A549 (cell line): Measurements from ENCODE around the gene LTF. TPM values are rescaled to one million over a fixed set of nuclear protein-coding genes. Genes with fewer than 3 reads are reported as not detected.

ENCODE experiments used
- ATAC-seq, 2 experiments: fragments of 200-7000 bp in 1 of 2; fragments of >200 bp in 1 of 2; cut with Nextera tagmentation in 1 of 2; cut with Tn5 transposase in 1 of 2; 3 replicates each; pipeline versions ENCODE4 v1.8.0 to v1.9.1; 2018 to 2020; ENCODE audit warnings: mild to moderate bottlenecking in 1 of 2, moderate library complexity in 1 of 2
- CTCF ChIA-PET: fragments of 300-600 bp; sonication (Branson Sonifier 250); formaldehyde crosslinking; extraction: SDS; loops from one replicate; lab custom pipeline; 2021; ENCODE audit warnings: antibody characterized with exemption, inconsistent platforms; lab: Yijun Ruan, JAX
- POLR2A ChIA-PET: fragments of 350-600 bp; formaldehyde crosslinking; extraction: SDS; loops from one replicate; lab custom pipeline; 2021; ENCODE audit warnings: antibody characterized with exemption, inconsistent platforms; lab: Yijun Ruan, JAX
- DNase-seq, 2 experiments: peaks; one replicate each; pipeline versions ENCODE4 v3.0.0 to v3.0.0-alpha.2; 2011 to 2016; ENCODE audit warnings: low read depth in 1 of 2, low spot score in 1 of 2
- FAIRE-seq: peaks from 2 replicates; lab custom pipeline; 2011; peaks lifted over from hg19 to GRCh38; lab: Jason Lieb, UNC
- H3K27ac ChIP-seq, 2 experiments: fragments of >200 bp; sonication (Bioruptor Twin); formaldehyde crosslinking; 3 replicates each; pipeline ENCODE4 v1.5.1; 2016 to 2017
- H3K4me1 ChIP-seq: fragments of >200 bp; sonication (Bioruptor Twin); formaldehyde crosslinking; 3 replicates; pipeline ENCODE4 v1.6.1; 2016
- H3K4me2 ChIP-seq: fragments of >200 bp; sonication (Bioruptor Twin); formaldehyde crosslinking; 3 replicates; pipeline ENCODE4 v1.6.1; 2016
- H3K4me3 ChIP-seq: fragments of >200 bp; sonication (Bioruptor Twin); formaldehyde crosslinking; 3 replicates; pipeline ENCODE4 v1.5.1; 2016
- H3K9me3 ChIP-seq: fragments of >200 bp; sonication (Bioruptor Twin); formaldehyde crosslinking; 3 replicates; pipeline ENCODE4 v1.6.1; 2016
- ATOH8 ChIP-seq: fragments of 250-450 bp; sonication (Bioruptor Pico); IDR thresholded peaks from 2 replicates; pipeline ENCODE4 v1.5.0; 2020; ENCODE audit warnings: low read depth, mild to moderate bottlenecking, moderate library complexity
- CEBPB ChIP-seq, 2 experiments: fragments of >200 bp in 1 of 2; sonication (Bioruptor Twin) in 1 of 2; formaldehyde crosslinking in 1 of 2; IDR thresholded peaks; 2 replicates each; pipeline ENCODE4 v1.6.1; 2012 to 2016
- CHD2 ChIP-seq: fragments of 150-350 bp; IDR thresholded peaks from 2 replicates; pipeline ENCODE4 v1.6.1; 2014; ENCODE audit warnings: low read length; ENCODE audit not compliant: partially characterized antibody
- EHMT2 ChIP-seq: fragments of 200-600 bp; sonication (generic); IDR thresholded peaks from 2 replicates; pipeline ENCODE4 v1.6.1; 2016; ENCODE audit warnings: antibody characterized with exemption, low read depth, mild to moderate bottlenecking, moderate library complexity
- ESRRA ChIP-seq: fragments of 150-350 bp; IDR thresholded peaks from 2 replicates; pipeline ENCODE4 v1.6.1; 2014; ENCODE audit warnings: mild to moderate bottlenecking, low read length, borderline replicate concordance
- FOSB ChIP-seq: fragments of 250-450 bp; sonication (Bioruptor Pico); IDR thresholded peaks from 2 replicates; pipeline ENCODE4 v1.5.0; 2020; ENCODE audit warnings: mild to moderate bottlenecking, moderate library complexity
- FOSL2 ChIP-seq, 2 experiments: fragments of 450-650 bp in 1 of 2; fragments of >200 bp in 1 of 2; sonication (Bioruptor Twin) in 1 of 2; formaldehyde crosslinking; IDR thresholded peaks; 2 replicates each; pipeline versions ENCODE4 v1.5.0 to v1.6.1; 2016 to 2020; ENCODE audit warnings: mild to moderate bottlenecking in 1 of 2, moderate library complexity in 1 of 2
- GATA3 ChIP-seq: IDR thresholded peaks from 2 replicates; pipeline ENCODE4 v1.6.1; 2012; ENCODE audit warnings: borderline replicate concordance
- HOXA7 ChIP-seq: fragments of 250-450 bp; sonication (Bioruptor Pico); IDR thresholded peaks from 2 replicates; pipeline ENCODE4 v1.5.0; 2020; ENCODE audit warnings: mild to moderate bottlenecking, moderate library complexity
- HOXB5 ChIP-seq: fragments of 250-450 bp; sonication (Bioruptor Pico); IDR thresholded peaks from 2 replicates; pipeline ENCODE4 v1.5.0; 2020; ENCODE audit warnings: mild to moderate bottlenecking, moderate library complexity
- JUNB ChIP-seq: fragments of >200 bp; sonication (Bioruptor Twin); formaldehyde crosslinking; IDR thresholded peaks from 2 replicates; pipeline ENCODE4 v1.6.1; 2016
- KDM1A ChIP-seq: fragments of 200-600 bp; sonication (generic); IDR thresholded peaks from 2 replicates; pipeline ENCODE4 v1.6.1; 2016; ENCODE audit warnings: low read depth, mild to moderate bottlenecking
- MAZ ChIP-seq: fragments of 150-350 bp; IDR thresholded peaks from 2 replicates; pipeline ENCODE4 v1.6.1; 2014; ENCODE audit warnings: antibody characterized with exemption, low read depth, low read length, borderline replicate concordance
- NFE2L2 ChIP-seq: fragments of 150-350 bp; conservative IDR thresholded peaks from 2 replicates; pipeline ENCODE4 v1.6.1; 2014; ENCODE audit warnings: low read length
- POLR2A ChIP-seq: IDR thresholded peaks from 2 replicates; pipeline ENCODE4 v1.6.1; 2012; ENCODE audit warnings: mild to moderate bottlenecking, low read length
- RAD21 ChIP-seq, 2 experiments: fragments of >200 bp in 1 of 2; sonication (Bioruptor Twin) in 1 of 2; formaldehyde crosslinking in 1 of 2; IDR thresholded peaks in 1 of 2; conservative IDR thresholded peaks in 1 of 2; 2 replicates in 1 of 2; 3 replicates in 1 of 2; pipeline ENCODE4 v1.6.1; 2012 to 2018; ENCODE audit warnings: inconsistent platforms in 1 of 2
- RARB ChIP-seq: fragments of 250-450 bp; sonication (Bioruptor Pico); IDR thresholded peaks from 2 replicates; pipeline ENCODE4 v1.8.0; 2021; ENCODE audit warnings: mild to moderate bottlenecking, moderate library complexity
- RCOR1 ChIP-seq: fragments of 150-350 bp; IDR thresholded peaks from 2 replicates; pipeline ENCODE4 v1.6.1; 2014; ENCODE audit warnings: antibody characterized with exemption, low read length, low read depth
- REST ChIP-seq: fragments of 200-600 bp; sonication (generic); IDR thresholded peaks from 2 replicates; pipeline ENCODE4 v1.6.1; 2016; ENCODE audit warnings: antibody characterized with exemption, mild to moderate bottlenecking, moderate library complexity
- RNF2 ChIP-seq: fragments of 200-600 bp; sonication (generic); IDR thresholded peaks from 2 replicates; pipeline ENCODE4 v1.6.1; 2016; ENCODE audit warnings: low read depth, mild to moderate bottlenecking, antibody characterized with exemption, moderate library complexity, borderline replicate concordance
- SREBF2 ChIP-seq: fragments of 450-650 bp; IDR thresholded peaks from 2 replicates; pipeline ENCODE4 v1.6.1; 2014; ENCODE audit warnings: mild to moderate bottlenecking, moderate library complexity
- TFCP2L1 ChIP-seq: fragments of 250-450 bp; sonication (Bioruptor Pico); IDR thresholded peaks from 2 replicates; pipeline ENCODE4 v1.5.0; 2021; ENCODE audit warnings: mild to moderate bottlenecking
- USF2 ChIP-seq: fragments of 450-650 bp; IDR thresholded peaks from 2 replicates; pipeline ENCODE4 v1.6.1; 2014; ENCODE audit warnings: antibody characterized with exemption
- ZC3H11A ChIP-seq: fragments of 450-650 bp; IDR thresholded peaks from 2 replicates; pipeline ENCODE4 v1.6.1; 2014; ENCODE audit warnings: antibody characterized with exemption, mild to moderate bottlenecking
- ZFP36 ChIP-seq: fragments of 450-650 bp; IDR thresholded peaks from 2 replicates; pipeline ENCODE4 v1.6.1; 2014; ENCODE audit warnings: borderline replicate concordance; ENCODE audit not compliant: partially characterized antibody
- ZNF302 ChIP-seq: fragments of 250-450 bp; sonication (Bioruptor Pico); IDR thresholded peaks from 2 replicates; pipeline ENCODE4 v1.9.0; 2021; ENCODE audit warnings: inconsistent platforms, mild to moderate bottlenecking, moderate library complexity
- WGBS: methylation state at CpG from one replicate; pipeline ENCODE4 v1.1.6; 2017; ENCODE audit errors: missing lambda C conversion rate; 5-methylcytosine and 5-hydroxymethylcytosine counted together
- polyA plus RNA-seq, 4 experiments: library from polyadenylated mRNA; depleted of rRNA in 3 of 4; stranded (reverse); fragments of >200 nt; fragmentation: RNase III in 1 of 4; extraction: RNeasy Plus Mini Kit Qiagen cat#74134 plus additional on column Dnase treatment in 1 of 4; gene quantifications; 2 replicates in 3 of 4; 3 replicates in 1 of 4; pipeline ENCODE4 v1.2.3, GENCODE V29; 2011 to 2017
- TF ChIP-seq, protein P1 (sequence below): fragments of 150-350 bp; IDR thresholded peaks from 2 replicates; pipeline ENCODE4 v1.6.1; 2014; ENCODE audit warnings: low read depth, mild to moderate bottlenecking, low read length
- TF ChIP-seq, protein P2 (sequence below): fragments of >200 bp; sonication (Bioruptor Twin); formaldehyde crosslinking; IDR thresholded peaks from 3 replicates; pipeline ENCODE4 v1.6.1; 2016

Gene LTF
- polyA plus RNA-seq, 2 of the 4 experiments (the other 2 are of a cell fraction) = not detected

- FAIRE-seq = no peak
- TF ChIP-seq RAD21 (conservative IDR thresholded peaks at IDR 0.05 in 1 of 2, IDR thresholded peaks at IDR 0.05 in 1 of 2) (no peak), FOSL2 (IDR thresholded peaks at IDR 0.05) (no peak), FOSL2 (CRISPR knock-in tag; IDR thresholded peaks at IDR 0.05) (no peak), EHMT2 (no peak), REST (no peak), HOXA7 (no peak), ZC3H11A (no peak), KDM1A (no peak), GATA3 (no peak), FOSB (CRISPR knock-in tag) (no peak), CEBPB (IDR thresholded peaks at IDR 0.05) (no peak), ZNF302 (no peak), ATOH8 (CRISPR knock-in tag) (no peak), RNF2 (no peak), RARB (CRISPR knock-in tag) (no peak), USF2 (no peak), HOXB5 (CRISPR knock-in tag) (no peak), ZFP36 (no peak), CHD2 (no peak)
- TF ChIP-seq, protein P1, sequence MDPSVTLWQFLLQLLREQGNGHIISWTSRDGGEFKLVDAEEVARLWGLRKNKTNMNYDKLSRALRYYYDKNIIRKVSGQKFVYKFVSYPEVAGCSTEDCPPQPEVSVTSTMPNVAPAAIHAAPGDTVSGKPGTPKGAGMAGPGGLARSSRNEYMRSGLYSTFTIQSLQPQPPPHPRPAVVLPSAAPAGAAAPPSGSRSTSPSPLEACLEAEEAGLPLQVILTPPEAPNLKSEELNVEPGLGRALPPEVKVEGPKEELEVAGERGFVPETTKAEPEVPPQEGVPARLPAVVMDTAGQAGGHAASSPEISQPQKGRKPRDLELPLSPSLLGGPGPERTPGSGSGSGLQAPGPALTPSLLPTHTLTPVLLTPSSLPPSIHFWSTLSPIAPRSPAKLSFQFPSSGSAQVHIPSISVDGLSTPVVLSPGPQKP = no peak
- TF ChIP-seq, all 56 proteins: peak for 0
- Histone ChIP-seq H3K27ac (no peak overlapping the region), H3K4me1 (no peaks in the 10 kb centered on the region), H3K9me3 (0 out of 3 replicates have a peak, but pooled peaks cover 3% of the 10 kb centered on the region), H3K4me2 (no peak overlapping the region), H3K4me3 (no peak overlapping the region)
- 35% methylated on average over 4 of the region's 4 CpGs for WGBS
- CTCF ChIA-PET = interaction anchor here (0.8 to 2.5 kb wide), 3 partner anchors 18 to 116 kb away, joined by 3 to 10 read pairs (median 7); no protein-coding TSS in a partner anchor
- ATAC-seq = no peak
- no peak for DNase-seq
- POLR2A ChIA-PET = no interaction called here
Measured at GRCh38 chr3:46470831-46471230, 6.1 kb upstream of the LTF start.

GRCh38 chr3:46469680-46470357 is 5.1 kb upstream of the LTF start:
- ATAC-seq (no peak), FAIRE-seq (no peak), DNase-seq (no peak)
- ChIA-PET CTCF (interaction anchor here (2.5 kb wide), 1 partner anchor 19 kb away, joined by 10 read pairs; no protein-coding TSS in a partner anchor), POLR2A (no interaction called here)
- no peak overlapping the region for H3K4me2 ChIP-seq
- 44% methylated on average over 2 of the region's 3 CpGs for WGBS
- no peak for TF ChIP-seq POLR2A
- no peak for TF ChIP-seq ESRRA
- TF ChIP-seq NFE2L2 = no peak
- TF ChIP-seq, protein P2, sequence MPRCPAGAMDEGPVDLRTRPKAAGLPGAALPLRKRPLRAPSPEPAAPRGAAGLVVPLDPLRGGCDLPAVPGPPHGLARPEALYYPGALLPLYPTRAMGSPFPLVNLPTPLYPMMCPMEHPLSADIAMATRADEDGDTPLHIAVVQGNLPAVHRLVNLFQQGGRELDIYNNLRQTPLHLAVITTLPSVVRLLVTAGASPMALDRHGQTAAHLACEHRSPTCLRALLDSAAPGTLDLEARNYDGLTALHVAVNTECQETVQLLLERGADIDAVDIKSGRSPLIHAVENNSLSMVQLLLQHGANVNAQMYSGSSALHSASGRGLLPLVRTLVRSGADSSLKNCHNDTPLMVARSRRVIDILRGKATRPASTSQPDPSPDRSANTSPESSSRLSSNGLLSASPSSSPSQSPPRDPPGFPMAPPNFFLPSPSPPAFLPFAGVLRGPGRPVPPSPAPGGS = no peak
- TF ChIP-seq SREBF2 = no peak
- no peak for TF ChIP-seq TFCP2L1 (CRISPR knock-in tag)
- TF ChIP-seq MAZ = no peak
- no peak for TF ChIP-seq RCOR1
- no peak for TF ChIP-seq HOXB5 (CRISPR knock-in tag)
- no peak for TF ChIP-seq JUNB
- TF ChIP-seq ZC3H11A = no peak
- TF ChIP-seq RARB (CRISPR knock-in tag) = no peak
- H3K9me3 ChIP-seq = 0 out of 3 replicates have a peak, but pooled peaks cover 3% of the 10 kb centered on the region
- H3K4me1 ChIP-seq = no peaks in the 10 kb centered on the region
- H3K4me3 ChIP-seq = no peak overlapping the region
- H3K27ac ChIP-seq = no peak overlapping the region
